Neural crest cell (in vitro differentiated cells): ENCODE results near the gene EEF1AKMT2. TPM values are rescaled to one million over a fixed set of nuclear protein-coding genes. Genes with fewer than 3 reads are reported as not detected.

Source experiments
- DNase-seq: peaks from one replicate; pipeline ENCODE4 v3.0.0; 2021; ENCODE audit warnings: low read depth, mixed read lengths, low spot score
- H3K27ac Mint-ChIP-seq: one replicate; pipeline ENCODE4 v1.8.0; 2021; ENCODE audit warnings: mild to moderate bottlenecking, mixed read lengths; ENCODE audit not compliant: unreplicated experiment
- H3K27me3 Mint-ChIP-seq: 2 replicates; pipeline ENCODE4 v1.8.0; 2021; ENCODE audit warnings: low read depth, mild to moderate bottlenecking, mixed read lengths
- H3K36me3 Mint-ChIP-seq: 2 replicates; pipeline ENCODE4 v1.8.0; 2021; ENCODE audit warnings: low read depth, mild to moderate bottlenecking, mixed read lengths
- H3K4me1 Mint-ChIP-seq: 2 replicates; pipeline ENCODE4 v1.8.0; 2021; ENCODE audit warnings: mixed read lengths
- H3K4me3 Mint-ChIP-seq: one replicate; pipeline ENCODE4 v1.8.0; 2021; ENCODE audit warnings: mild to moderate bottlenecking, mixed read lengths
- H3K9me3 Mint-ChIP-seq: 2 replicates; pipeline ENCODE4 v1.8.0; 2021; ENCODE audit warnings: mixed read lengths
- CTCF ChIP-seq: fragments of 200-600 bp; sonication (generic); conservative IDR thresholded peaks from 2 replicates; pipeline ENCODE4 v1.5.0; 2021; ENCODE audit warnings: antibody characterized with exemption, mild to moderate bottlenecking
- total RNA-seq: library from RNA; stranded (reverse); gene quantifications from 2 replicates; pipeline ENCODE4 v1.2.1, GENCODE V29; 2021

The EEF1AKMT2 gene
- total RNA-seq, 1 donor from 2014 or later: 18.2 TPM

GRCh38 chr10:124717041-124717757 is 74.5 kb downstream of the EEF1AKMT2 start:
- no peaks in the 10 kb centered on the region for H3K36me3 Mint-ChIP-seq
- no peaks in the 10 kb centered on the region for H3K9me3 Mint-ChIP-seq
- TF ChIP-seq CTCF: no peak
- peaks cover 54% of the 10 kb centered on the region for H3K4me1 Mint-ChIP-seq
- H3K27ac Mint-ChIP-seq: no peak overlapping the region
- H3K27me3 Mint-ChIP-seq: no peaks in the 10 kb centered on the region
- no peak for DNase-seq
- no peak overlapping the region for H3K4me3 Mint-ChIP-seq

DNA sequence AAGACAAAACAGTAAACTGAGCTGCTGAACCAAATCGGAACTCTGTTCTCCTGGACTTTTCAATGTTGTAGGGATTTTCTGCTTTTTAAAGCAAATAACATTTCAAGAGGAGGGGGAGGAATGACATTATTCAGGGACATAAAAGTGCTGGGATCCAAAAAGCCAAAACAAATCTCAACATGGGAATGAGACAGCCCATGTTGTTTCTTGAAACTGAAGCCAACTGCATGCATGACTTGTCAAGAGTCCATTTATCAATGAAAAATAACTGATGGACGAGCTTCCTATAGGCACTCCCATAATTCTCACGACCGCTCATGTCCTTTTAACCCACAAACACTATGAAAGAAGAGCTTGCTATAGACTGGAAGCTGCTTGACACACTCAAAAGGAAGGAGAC is 75.3 kb downstream of the EEF1AKMT2 start:
- no peak overlapping the region for H3K4me3 Mint-ChIP-seq
- H3K36me3 Mint-ChIP-seq: no peaks in the 10 kb centered on the region
- no peaks in the 10 kb centered on the region for H3K27me3 Mint-ChIP-seq
- no peaks in the 10 kb centered on the region for H3K9me3 Mint-ChIP-seq
- TF ChIP-seq CTCF: no peak
- H3K27ac Mint-ChIP-seq: no peak overlapping the region
- H3K4me1 Mint-ChIP-seq: peaks cover 50% of the 10 kb centered on the region
- no peak for DNase-seq

DNA sequence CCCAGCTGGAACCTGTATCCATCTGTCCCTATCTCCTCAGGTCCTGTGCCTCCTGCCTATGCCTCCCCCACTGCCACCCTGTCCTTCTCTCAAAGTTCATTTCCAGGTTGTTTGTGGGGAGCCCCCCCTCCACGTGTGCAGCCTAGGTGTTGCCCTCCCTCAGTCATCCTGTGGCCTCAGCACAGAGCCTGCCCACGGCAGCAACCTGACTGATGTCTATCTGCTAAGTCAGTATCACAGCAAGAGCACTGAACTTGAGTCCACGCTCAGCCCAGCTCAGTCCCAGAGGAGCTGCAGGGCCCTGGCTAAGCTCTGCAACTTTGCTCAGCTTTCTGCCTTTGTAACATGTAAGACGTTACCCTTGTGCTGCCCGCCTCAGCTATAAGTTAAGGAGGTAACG is 76.2 kb downstream of the EEF1AKMT2 start:
- Mint-ChIP-seq H3K27ac (no peak overlapping the region), H3K4me3 (no peak overlapping the region), H3K4me1 (peaks cover 58% of the 10 kb centered on the region), H3K36me3 (no peaks in the 10 kb centered on the region), H3K27me3 (no peaks in the 10 kb centered on the region), H3K9me3 (no peaks in the 10 kb centered on the region)
- no peak for DNase-seq
- no peak for TF ChIP-seq CTCF

GRCh38 chr10:124713679-124714255 is 77.9 kb downstream of the EEF1AKMT2 start:
- no peaks in the 10 kb centered on the region for H3K9me3 Mint-ChIP-seq
- DNase-seq: no peak
- H3K27ac Mint-ChIP-seq: peak overlapping the region; percentile 39
- H3K4me1 Mint-ChIP-seq: peaks cover 66% of the 10 kb centered on the region
- H3K4me3 Mint-ChIP-seq: no peak overlapping the region
- H3K36me3 Mint-ChIP-seq: no peaks in the 10 kb centered on the region
- no peaks in the 10 kb centered on the region for H3K27me3 Mint-ChIP-seq
- no peak for TF ChIP-seq CTCF

DNA sequence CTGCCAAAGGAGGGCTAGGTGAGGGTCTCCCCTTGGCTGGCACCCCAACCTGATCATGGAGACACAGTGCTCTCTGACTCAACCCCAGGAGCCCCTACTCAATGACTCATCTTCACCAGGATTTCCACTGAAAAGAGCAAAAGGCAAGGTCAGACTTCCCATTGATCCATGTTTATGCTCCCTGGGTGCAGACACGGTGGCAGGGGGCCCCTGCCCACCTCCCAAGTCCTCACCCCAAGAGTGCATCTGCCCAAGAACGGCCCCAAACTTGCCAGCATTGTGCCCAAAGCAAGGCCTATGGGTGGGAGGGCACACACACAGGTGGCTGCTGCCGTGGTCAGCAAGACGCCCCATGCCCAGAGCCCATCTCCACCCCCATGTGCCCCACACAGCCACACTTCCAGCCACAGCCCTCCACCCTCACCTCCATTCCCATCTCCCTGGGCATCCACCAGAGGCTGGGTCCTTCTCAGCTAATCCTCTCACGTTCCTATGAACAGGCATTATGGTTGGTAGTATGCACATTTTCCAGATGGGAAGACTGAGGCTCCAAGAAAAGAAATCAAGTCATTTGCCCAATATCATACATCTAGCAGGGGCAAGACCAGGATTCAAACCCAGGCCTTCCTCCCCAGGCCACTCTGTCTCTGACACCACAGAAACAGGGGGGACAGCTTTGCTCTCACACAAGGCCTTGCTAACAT is 78.8 kb downstream of the EEF1AKMT2 start:
- DNase-seq: no peak
- Mint-ChIP-seq H3K27me3 (no peaks in the 10 kb centered on the region), H3K4me3 (no peak overlapping the region), H3K9me3 (no peaks in the 10 kb centered on the region), H3K36me3 (no peaks in the 10 kb centered on the region), H3K4me1 (peaks cover 67% of the 10 kb centered on the region), H3K27ac (no peak overlapping the region)
- no peak for TF ChIP-seq CTCF
